Measurements from ENCODE around the gene PCCB. TPM values are rescaled to one million over a fixed set of nuclear protein-coding genes. Genes with fewer than 3 reads are reported as not detected.

The PCCB gene
- total and polyA plus RNA-seq, 4 donors = 55.8 to 79.1 (median 61.5) TPM

DNA sequence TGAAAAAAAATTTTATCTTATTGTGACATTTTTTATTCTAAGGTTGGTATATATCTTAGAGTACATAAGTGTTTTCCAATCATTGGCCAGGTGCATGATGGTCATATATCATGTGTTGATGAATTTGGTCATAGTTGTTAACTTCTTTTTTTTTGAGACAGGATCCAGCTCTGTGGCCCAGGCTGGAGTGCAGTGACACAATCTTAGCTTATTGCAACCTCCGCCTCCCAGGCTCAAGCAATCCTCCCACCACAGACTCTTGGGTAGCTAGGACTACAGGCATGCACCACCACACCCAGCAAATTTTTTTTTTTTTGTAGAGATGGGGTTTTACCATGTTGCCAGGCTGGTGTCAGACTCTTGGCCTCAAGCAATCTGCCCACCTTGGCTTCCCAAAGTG lies 44.0 kb downstream of the PCCB start:
- Histone ChIP-seq H3K36me3 (ENCODE audit: control insufficient read depth, insufficient read depth, low read length) (peaks cover 20% of the 10 kb centered on the region), H3K27ac (ENCODE audit: low read depth, low read length) (no peak overlapping the region), H3K4me1 (ENCODE audit: control insufficient read depth, insufficient read depth, low read length) (no peaks in the 10 kb centered on the region), H3K27me3 (ENCODE audit: control insufficient read depth, insufficient read depth, low read length) (no peaks in the 10 kb centered on the region), H3K4me3 (ENCODE audit: low read depth, low read length) (no peak overlapping the region), H3K9me3 (ENCODE audit: control insufficient read depth, insufficient read depth, low read length) (no peaks in the 10 kb centered on the region)
- DNase-seq (ENCODE audit: low read depth in 4 of 6, low spot score in 6 of 6) = no peak
- WGBS (ENCODE audit: insufficient coverage) = no CpG with 5 or more reads among the region's 1 CpG

DNA sequence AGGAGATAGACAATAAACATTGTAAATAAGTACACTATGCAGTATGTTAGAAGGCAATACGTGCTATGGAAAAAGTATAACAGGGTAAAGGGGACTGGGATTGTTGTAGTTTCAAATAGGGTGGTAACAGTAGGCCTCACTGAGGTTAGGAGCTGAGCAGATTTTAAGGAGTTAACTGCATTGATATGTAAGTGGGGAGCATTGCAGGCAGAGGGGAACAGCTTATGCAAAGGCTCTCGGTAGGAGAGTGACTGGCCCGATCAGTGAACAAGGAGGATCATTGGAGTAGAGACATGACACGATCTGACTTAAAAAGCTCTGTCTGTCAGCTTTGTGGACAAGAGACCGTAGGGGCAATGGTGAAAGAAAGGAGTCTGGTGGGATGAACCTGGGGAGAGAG lies 46.8 kb downstream of the PCCB start:
- Histone ChIP-seq H3K4me1 (ENCODE audit: control insufficient read depth, insufficient read depth, low read length) (no peaks in the 10 kb centered on the region), H3K27me3 (ENCODE audit: control insufficient read depth, insufficient read depth, low read length) (no peaks in the 10 kb centered on the region), H3K27ac (ENCODE audit: low read depth, low read length) (no peak overlapping the region), H3K36me3 (ENCODE audit: control insufficient read depth, insufficient read depth, low read length) (peaks cover 37% of the 10 kb centered on the region), H3K4me3 (ENCODE audit: low read depth, low read length) (no peak overlapping the region), H3K9me3 (ENCODE audit: control insufficient read depth, insufficient read depth, low read length) (no peaks in the 10 kb centered on the region)
- WGBS (ENCODE audit: insufficient coverage) = 57% methylated on average over 4 of the region's 5 CpGs
- no peak for DNase-seq (ENCODE audit: low read depth in 4 of 6, low spot score in 6 of 6)

- Histone ChIP-seq H3K36me3 (ENCODE audit: control insufficient read depth, insufficient read depth, low read length) (peaks cover 37% of the 10 kb centered on the region), H3K27ac (ENCODE audit: low read depth, low read length) (no peak overlapping the region), H3K4me1 (ENCODE audit: control insufficient read depth, insufficient read depth, low read length) (no peaks in the 10 kb centered on the region), H3K4me3 (ENCODE audit: low read depth, low read length) (no peak overlapping the region), H3K27me3 (ENCODE audit: control insufficient read depth, insufficient read depth, low read length) (no peaks in the 10 kb centered on the region), H3K9me3 (ENCODE audit: control insufficient read depth, insufficient read depth, low read length) (no peaks in the 10 kb centered on the region)
- 98% methylated on average over 8 of the region's 8 CpGs for WGBS (ENCODE audit: insufficient coverage)
- DNase-seq (ENCODE audit: low read depth in 4 of 6, low spot score in 6 of 6) = no peak
These were observed 47.7 kb downstream of the PCCB start for GRCh38 chr3:136297826-136298225.

- H3K27ac ChIP-seq (ENCODE audit: low read depth, low read length) = no peak overlapping the region
- H3K4me3 ChIP-seq (ENCODE audit: low read depth, low read length) = no peak overlapping the region
- 100% methylated on average over 2 of the region's 2 CpGs for WGBS (ENCODE audit: insufficient coverage)
- DNase-seq (ENCODE audit: low read depth in 4 of 6, low spot score in 6 of 6) = no peak
- H3K36me3 ChIP-seq (ENCODE audit: control insufficient read depth, insufficient read depth, low read length) = peaks cover 25% of the 10 kb centered on the region
- no peaks in the 10 kb centered on the region for H3K4me1 ChIP-seq (ENCODE audit: control insufficient read depth, insufficient read depth, low read length)
- no peaks in the 10 kb centered on the region for H3K27me3 ChIP-seq (ENCODE audit: control insufficient read depth, insufficient read depth, low read length)
- H3K9me3 ChIP-seq (ENCODE audit: control insufficient read depth, insufficient read depth, low read length) = no peaks in the 10 kb centered on the region
These were observed 50.3 kb downstream of the PCCB start for GRCh38 chr3:136300444-136300843.

DNA sequence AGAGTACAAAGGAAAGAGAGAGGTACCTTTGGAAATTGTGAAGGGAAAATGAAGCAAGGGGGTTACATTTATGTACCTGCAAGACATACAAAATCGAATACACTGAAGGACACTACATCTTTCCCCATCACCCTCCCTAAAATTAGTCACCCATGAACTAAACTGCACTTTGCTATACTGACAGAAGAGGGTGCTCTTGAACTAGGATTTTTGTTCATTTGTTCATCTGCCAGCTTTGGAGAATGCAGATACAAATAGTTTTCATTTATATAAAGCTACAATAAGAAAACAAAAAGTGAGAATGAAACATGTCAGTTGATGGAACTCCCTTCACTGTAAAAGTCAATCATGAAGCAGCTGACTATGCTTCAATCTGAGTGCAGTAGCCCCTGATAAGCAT lies 55.7 kb downstream of the PCCB start:
- Histone ChIP-seq H3K4me1 (ENCODE audit: control insufficient read depth, insufficient read depth, low read length) (no peaks in the 10 kb centered on the region), H3K27me3 (ENCODE audit: control insufficient read depth, insufficient read depth, low read length) (no peaks in the 10 kb centered on the region), H3K4me3 (ENCODE audit: low read depth, low read length) (no peak overlapping the region), H3K36me3 (ENCODE audit: control insufficient read depth, insufficient read depth, low read length) (peaks cover 12% of the 10 kb centered on the region), H3K27ac (ENCODE audit: low read depth, low read length) (no peak overlapping the region), H3K9me3 (ENCODE audit: control insufficient read depth, insufficient read depth, low read length) (peaks cover 10% of the 10 kb centered on the region)
- WGBS (ENCODE audit: insufficient coverage) = no CpG with 5 or more reads among the region's 1 CpG
- DNase-seq (ENCODE audit: low read depth in 4 of 6, low spot score in 6 of 6) = no peak

- no peak overlapping the region for H3K27ac ChIP-seq (ENCODE audit: low read depth, low read length)
- no peak overlapping the region for H3K4me3 ChIP-seq (ENCODE audit: low read depth, low read length)
- 100% methylated on average over 2 of the region's 2 CpGs for WGBS (ENCODE audit: insufficient coverage)
- H3K36me3 ChIP-seq (ENCODE audit: control insufficient read depth, insufficient read depth, low read length) = peaks cover 11% of the 10 kb centered on the region
- H3K4me1 ChIP-seq (ENCODE audit: control insufficient read depth, insufficient read depth, low read length) = no peaks in the 10 kb centered on the region
- H3K27me3 ChIP-seq (ENCODE audit: control insufficient read depth, insufficient read depth, low read length) = no peaks in the 10 kb centered on the region
- DNase-seq (ENCODE audit: low read depth in 4 of 6, low spot score in 6 of 6) = no peak
- H3K9me3 ChIP-seq (ENCODE audit: control insufficient read depth, insufficient read depth, low read length) = peaks cover 7% of the 10 kb centered on the region
These were observed 61.1 kb downstream of the PCCB start for GRCh38 chr3:136311261-136311660.

DNA sequence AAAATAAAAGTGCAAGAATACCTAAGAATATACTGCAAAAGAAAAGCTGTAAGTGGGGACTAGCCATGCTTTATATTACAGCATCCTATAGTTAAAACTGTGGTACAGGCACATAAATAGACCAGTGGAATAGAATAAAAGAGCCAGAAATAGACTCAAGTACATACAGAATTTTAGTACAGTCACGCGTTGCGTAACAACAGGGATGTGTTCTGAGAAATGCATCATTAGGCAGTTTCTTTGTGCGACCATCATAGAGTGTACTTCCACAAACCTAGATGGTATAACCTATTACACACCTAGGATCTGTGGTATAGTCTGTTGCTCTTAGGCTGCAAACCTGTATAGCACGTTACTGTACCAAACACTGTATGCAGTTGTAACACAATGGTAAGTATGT lies 61.8 kb downstream of the PCCB start:
- Histone ChIP-seq H3K27me3 (ENCODE audit: control insufficient read depth, insufficient read depth, low read length) (no peaks in the 10 kb centered on the region), H3K9me3 (ENCODE audit: control insufficient read depth, insufficient read depth, low read length) (peaks cover 1% of the 10 kb centered on the region)

DNA sequence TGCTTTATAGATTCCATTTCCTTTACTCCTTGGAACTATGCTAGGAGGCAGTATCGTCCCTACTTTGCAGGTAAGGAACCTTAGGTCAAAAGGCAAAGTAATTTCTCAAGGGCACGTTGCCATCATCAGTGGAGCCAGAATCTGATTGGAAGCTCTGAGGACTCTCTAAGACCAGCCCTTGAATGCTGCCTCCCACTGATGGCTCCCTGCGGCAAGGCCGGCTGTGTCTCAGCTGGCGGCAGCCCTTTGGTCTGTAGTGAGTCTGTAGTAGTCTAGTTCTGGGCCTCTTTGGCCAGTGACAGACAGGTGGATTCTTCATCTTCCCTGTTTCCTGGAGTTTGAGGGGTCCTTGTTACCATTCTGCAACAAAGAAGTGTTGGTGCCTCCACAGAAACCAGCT lies 76.2 kb downstream of the PCCB start:
- DNase-seq (ENCODE audit: low read depth in 4 of 6, low spot score in 6 of 6) = no peak
- H3K4me1 ChIP-seq (ENCODE audit: control insufficient read depth, insufficient read depth, low read length) = no peaks in the 10 kb centered on the region

More for the DNA sequence above, 61.8 kb downstream of the PCCB start:
- Histone ChIP-seq H3K4me3 (ENCODE audit: low read depth, low read length) (no peak overlapping the region), H3K27ac (ENCODE audit: low read depth, low read length) (no peak overlapping the region), H3K36me3 (ENCODE audit: control insufficient read depth, insufficient read depth, low read length) (peaks cover 13% of the 10 kb centered on the region), H3K4me1 (ENCODE audit: control insufficient read depth, insufficient read depth, low read length) (no peaks in the 10 kb centered on the region)
- WGBS (ENCODE audit: insufficient coverage) = no CpG with 5 or more reads among the region's 5 CpGs
- no peak for DNase-seq (ENCODE audit: low read depth in 4 of 6, low spot score in 6 of 6)

DNA sequence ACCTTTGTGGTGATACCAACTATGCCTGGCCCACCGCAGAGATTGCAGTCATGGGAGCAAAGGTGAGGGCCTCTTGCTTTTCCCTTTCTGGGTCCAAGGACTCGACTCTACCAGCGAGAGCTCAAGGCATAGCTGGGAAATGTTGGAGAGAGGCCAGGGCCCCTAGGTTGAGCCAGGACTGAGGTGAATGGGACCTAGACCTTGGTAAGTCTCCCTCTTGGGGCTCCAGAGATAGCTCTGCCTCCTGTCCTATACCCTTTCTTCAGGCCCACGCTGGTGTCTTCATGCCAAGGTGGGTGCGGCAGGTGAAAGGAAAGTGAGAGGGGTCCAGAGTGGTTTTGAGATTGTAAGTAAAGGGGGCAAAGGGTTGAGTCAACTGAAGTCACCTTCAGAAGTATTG lies 77.5 kb downstream of the PCCB start:
- peaks cover 4% of the 10 kb centered on the region for H3K9me3 ChIP-seq (ENCODE audit: control insufficient read depth, insufficient read depth, low read length)
- no peaks in the 10 kb centered on the region for H3K27me3 ChIP-seq (ENCODE audit: control insufficient read depth, insufficient read depth, low read length)
- 93% methylated on average over 3 of the region's 5 CpGs for WGBS (ENCODE audit: insufficient coverage)
- DNase-seq (ENCODE audit: low read depth in 4 of 6, low spot score in 6 of 6) = no peak
- H3K4me3 ChIP-seq (ENCODE audit: low read depth, low read length) = no peak overlapping the region
- peaks cover 40% of the 10 kb centered on the region for H3K36me3 ChIP-seq (ENCODE audit: control insufficient read depth, insufficient read depth, low read length)
- H3K4me1 ChIP-seq (ENCODE audit: control insufficient read depth, insufficient read depth, low read length) = no peaks in the 10 kb centered on the region
- no peak overlapping the region for H3K27ac ChIP-seq (ENCODE audit: low read depth, low read length)

More for the DNA sequence above, 76.2 kb downstream of the PCCB start:
- Histone ChIP-seq H3K36me3 (ENCODE audit: control insufficient read depth, insufficient read depth, low read length) (peaks cover 40% of the 10 kb centered on the region), H3K27me3 (ENCODE audit: control insufficient read depth, insufficient read depth, low read length) (no peaks in the 10 kb centered on the region), H3K4me3 (ENCODE audit: low read depth, low read length) (no peak overlapping the region), H3K9me3 (ENCODE audit: control insufficient read depth, insufficient read depth, low read length) (peaks cover 4% of the 10 kb centered on the region), H3K27ac (ENCODE audit: low read depth, low read length) (no peak overlapping the region)
- WGBS (ENCODE audit: insufficient coverage) = 98% methylated on average over 5 of the region's 5 CpGs

- H3K4me1 ChIP-seq (ENCODE audit: control insufficient read depth, insufficient read depth, low read length) = no peaks in the 10 kb centered on the region
- no peaks in the 10 kb centered on the region for H3K27me3 ChIP-seq (ENCODE audit: control insufficient read depth, insufficient read depth, low read length)
- no peak overlapping the region for H3K4me3 ChIP-seq (ENCODE audit: low read depth, low read length)
- H3K36me3 ChIP-seq (ENCODE audit: control insufficient read depth, insufficient read depth, low read length) = peaks cover 45% of the 10 kb centered on the region
- no peak overlapping the region for H3K27ac ChIP-seq (ENCODE audit: low read depth, low read length)
- H3K9me3 ChIP-seq (ENCODE audit: control insufficient read depth, insufficient read depth, low read length) = no peaks in the 10 kb centered on the region
- no peak for DNase-seq (ENCODE audit: low read depth in 4 of 6, low spot score in 6 of 6)
- WGBS (ENCODE audit: insufficient coverage) = 100% methylated on average over 2 of the region's 5 CpGs
These were observed 79.5 kb downstream of the PCCB start for GRCh38 chr3:136329593-136329992.

Measured in spinal cord (tissue), 10 donors.